Astrocyte (in vitro differentiated cells and primary cell): ENCODE data around the gene LRIG1.

Experiments
- EZH2 ChIP-seq: IDR thresholded peaks from 2 replicates; pipeline ENCODE4 v1.6.1; 2012; ENCODE audit warnings: mild to moderate bottlenecking, low read length, inconsistent platforms; ENCODE audit not compliant: insufficient read depth
- TF ChIP-seq, protein P1 (sequence below): IDR thresholded peaks from 2 replicates; pipeline ENCODE4 v1.5.1; 2011; ENCODE audit warnings: low read depth, mild to moderate bottlenecking, inconsistent platforms, low read length, moderate library complexity; ENCODE audit not compliant: insufficient read depth

DNA sequence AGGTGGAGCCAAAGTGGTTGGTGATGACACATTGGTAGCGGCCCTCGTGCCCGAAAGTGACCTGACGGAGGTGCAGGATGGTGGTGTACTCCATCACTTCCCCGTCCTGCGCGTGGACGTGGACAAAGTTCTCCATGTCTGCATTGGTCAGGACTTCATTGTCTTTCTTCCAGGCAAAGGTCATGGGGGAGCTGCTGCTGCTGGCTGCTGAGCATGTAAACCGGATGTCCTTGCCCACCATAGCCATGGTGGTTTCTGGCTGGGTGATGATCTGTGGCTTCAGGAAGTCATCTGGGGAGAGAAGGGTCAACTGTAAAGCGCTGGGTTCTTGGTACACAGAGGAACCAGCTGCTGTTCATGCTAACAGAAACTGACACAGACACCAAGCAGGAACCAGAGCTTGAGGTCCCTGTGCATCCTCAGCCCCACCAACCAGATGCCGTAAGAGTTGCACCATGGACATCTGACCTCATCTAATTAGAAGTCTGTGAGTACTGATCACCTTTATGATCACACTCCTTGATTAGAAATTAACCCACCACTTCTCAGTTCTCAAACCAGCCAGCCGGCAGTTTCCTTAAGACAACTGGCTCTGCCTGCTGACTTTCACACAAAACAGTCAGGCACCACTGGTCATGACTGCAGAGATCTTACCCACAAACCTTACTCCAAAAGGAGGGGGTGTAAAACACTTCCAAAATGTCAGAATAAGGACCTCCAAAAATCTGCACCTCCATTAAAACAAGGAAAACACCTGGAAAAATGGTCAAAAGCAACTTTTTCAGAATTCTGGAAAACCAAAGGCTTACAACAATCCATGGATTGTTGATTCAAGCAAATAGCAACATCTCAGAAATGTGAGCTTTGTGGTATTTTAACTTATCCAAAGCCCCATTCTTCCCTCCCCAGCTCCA, 114.6 kb downstream of the LRIG1 start:
- TF ChIP-seq, protein P1, sequence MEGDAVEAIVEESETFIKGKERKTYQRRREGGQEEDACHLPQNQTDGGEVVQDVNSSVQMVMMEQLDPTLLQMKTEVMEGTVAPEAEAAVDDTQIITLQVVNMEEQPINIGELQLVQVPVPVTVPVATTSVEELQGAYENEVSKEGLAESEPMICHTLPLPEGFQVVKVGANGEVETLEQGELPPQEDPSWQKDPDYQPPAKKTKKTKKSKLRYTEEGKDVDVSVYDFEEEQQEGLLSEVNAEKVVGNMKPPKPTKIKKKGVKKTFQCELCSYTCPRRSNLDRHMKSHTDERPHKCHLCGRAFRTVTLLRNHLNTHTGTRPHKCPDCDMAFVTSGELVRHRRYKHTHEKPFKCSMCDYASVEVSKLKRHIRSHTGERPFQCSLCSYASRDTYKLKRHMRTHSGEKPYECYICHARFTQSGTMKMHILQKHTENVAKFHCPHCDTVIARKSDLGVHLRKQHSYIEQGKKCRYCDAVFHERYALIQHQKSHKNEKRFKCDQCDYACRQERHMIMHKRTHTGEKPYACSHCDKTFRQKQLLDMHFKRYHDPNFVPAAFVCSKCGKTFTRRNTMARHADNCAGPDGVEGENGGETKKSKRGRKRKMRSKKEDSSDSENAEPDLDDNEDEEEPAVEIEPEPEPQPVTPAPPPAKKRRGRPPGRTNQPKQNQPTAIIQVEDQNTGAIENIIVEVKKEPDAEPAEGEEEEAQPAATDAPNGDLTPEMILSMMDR: no peak
- no peak for TF ChIP-seq EZH2
